ENCODE results near the gene CNIH3. TPM values are rescaled to one million over a fixed set of nuclear protein-coding genes. Genes with fewer than 3 reads are reported as not detected.

The CNIH3 gene
- total RNA-seq, 4 donors from 2014 or later, result 0.68 to 1.1 TPM; not detected in 2

DNA sequence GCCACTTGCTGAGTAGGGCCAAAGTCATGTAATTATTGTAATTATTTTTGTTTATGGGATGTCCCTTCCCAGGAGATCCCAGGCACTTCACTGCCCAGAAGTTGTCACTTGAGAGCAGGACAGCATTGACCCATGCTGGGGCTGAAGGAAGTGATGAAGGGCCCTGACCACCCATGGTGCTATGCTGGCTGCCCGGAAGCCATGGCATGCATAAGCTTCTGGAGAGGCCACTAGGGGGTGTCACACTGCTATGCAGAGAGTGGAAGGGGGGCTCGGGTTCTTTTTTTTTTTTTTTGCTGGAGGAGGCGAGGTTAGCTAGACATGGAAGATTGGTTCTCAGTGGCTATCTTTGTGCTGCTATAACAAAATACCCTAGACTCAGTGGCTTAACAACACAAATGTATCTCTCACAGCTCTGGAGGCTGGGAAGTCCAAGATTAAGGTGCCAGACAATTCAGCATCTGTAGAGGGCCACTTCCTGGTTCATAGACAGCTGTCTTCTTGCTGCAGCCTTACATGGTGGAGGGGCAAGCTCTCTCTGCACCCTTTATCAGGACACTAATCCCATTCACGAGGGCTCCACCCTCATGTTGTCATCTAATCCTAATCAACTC, 84.9 kb downstream of the CNIH3 start:
- no peaks in the 10 kb centered on the region for H3K36me3 ChIP-seq
- no peaks in the 10 kb centered on the region for H3K9me3 ChIP-seq
- in situ Hi-C loops (cut with MboI; ENCODE audit: low pct_ligation_motif_present in 1 of 4, low pct_unique_long_range_greater_than_20kb in 1 of 4, low sequenced_read_pairs in 3 of 4) (loop anchor here in 1 of 4 donors (25.0 kb wide), 1 partner anchor 111 kb away; no protein-coding TSS in a partner anchor), intact Hi-C loops (cut with DNase I; ENCODE audit: low total_unique reads) (no loop called here)
- no peaks in the 10 kb centered on the region for H3K4me1 ChIP-seq
- WGBS, 2 donors (ENCODE audit: low coverage in 1 of 2), result 78 to 100% methylated on average over 1 to 4 of the region's 4 CpGs
- no peak for DNase-seq
- TF ChIP-seq, protein P1, sequence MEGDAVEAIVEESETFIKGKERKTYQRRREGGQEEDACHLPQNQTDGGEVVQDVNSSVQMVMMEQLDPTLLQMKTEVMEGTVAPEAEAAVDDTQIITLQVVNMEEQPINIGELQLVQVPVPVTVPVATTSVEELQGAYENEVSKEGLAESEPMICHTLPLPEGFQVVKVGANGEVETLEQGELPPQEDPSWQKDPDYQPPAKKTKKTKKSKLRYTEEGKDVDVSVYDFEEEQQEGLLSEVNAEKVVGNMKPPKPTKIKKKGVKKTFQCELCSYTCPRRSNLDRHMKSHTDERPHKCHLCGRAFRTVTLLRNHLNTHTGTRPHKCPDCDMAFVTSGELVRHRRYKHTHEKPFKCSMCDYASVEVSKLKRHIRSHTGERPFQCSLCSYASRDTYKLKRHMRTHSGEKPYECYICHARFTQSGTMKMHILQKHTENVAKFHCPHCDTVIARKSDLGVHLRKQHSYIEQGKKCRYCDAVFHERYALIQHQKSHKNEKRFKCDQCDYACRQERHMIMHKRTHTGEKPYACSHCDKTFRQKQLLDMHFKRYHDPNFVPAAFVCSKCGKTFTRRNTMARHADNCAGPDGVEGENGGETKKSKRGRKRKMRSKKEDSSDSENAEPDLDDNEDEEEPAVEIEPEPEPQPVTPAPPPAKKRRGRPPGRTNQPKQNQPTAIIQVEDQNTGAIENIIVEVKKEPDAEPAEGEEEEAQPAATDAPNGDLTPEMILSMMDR (IDR thresholded peaks at IDR 0.05), result no peak
- TF ChIP-seq POLR2AphosphoS5 (IDR thresholded peaks at IDR 0.05) (no peak), EP300 (IDR thresholded peaks at IDR 0.05; ENCODE audit: low read depth) (no peak), POLR2A (IDR thresholded peaks at IDR 0.05) (no peak)
- no peak overlapping the region for H3K27ac ChIP-seq
- H3K4me3 ChIP-seq, result no peak overlapping the region
- no peaks in the 10 kb centered on the region for H3K27me3 ChIP-seq

DNA sequence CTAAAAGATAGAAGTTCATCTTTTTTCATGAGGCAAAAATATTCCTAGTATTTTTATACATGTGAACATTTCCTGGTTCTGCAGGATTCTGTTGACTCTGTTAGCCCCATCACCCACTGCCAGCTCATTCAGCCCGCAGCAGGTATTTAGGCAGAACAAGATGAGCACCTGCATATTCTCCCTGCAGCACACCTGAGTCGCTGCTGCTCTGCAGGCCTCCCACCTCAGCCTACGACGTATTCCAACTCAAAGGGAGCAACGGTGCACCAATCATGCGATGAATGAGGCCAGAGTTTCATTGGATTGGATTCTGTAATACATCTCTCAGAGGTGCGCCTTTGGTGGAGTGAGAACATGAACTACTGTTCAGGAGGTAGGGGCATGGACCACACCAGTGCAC, 87.6 kb downstream of the CNIH3 start:
- no peak overlapping the region for H3K27ac ChIP-seq
- H3K9me3 ChIP-seq, result no peaks in the 10 kb centered on the region
- no peaks in the 10 kb centered on the region for H3K4me1 ChIP-seq
- no peak for DNase-seq
- in situ Hi-C loops (cut with MboI; ENCODE audit: low pct_ligation_motif_present in 1 of 4, low pct_unique_long_range_greater_than_20kb in 1 of 4, low sequenced_read_pairs in 3 of 4), result loop anchor here in 1 of 4 donors (25.0 kb wide), 1 partner anchor 109 kb away; no protein-coding TSS in a partner anchor
- no peaks in the 10 kb centered on the region for H3K36me3 ChIP-seq
- no peak overlapping the region for H3K4me3 ChIP-seq
- WGBS, 2 donors (ENCODE audit: low coverage in 1 of 2), result 83 to 91% methylated on average over 1 to 7 of the region's 7 CpGs
- no peaks in the 10 kb centered on the region for H3K27me3 ChIP-seq
- intact Hi-C loops (cut with DNase I; ENCODE audit: low total_unique reads), result no loop called here
- TF ChIP-seq, protein P1 (IDR thresholded peaks at IDR 0.05), result no peak

DNA sequence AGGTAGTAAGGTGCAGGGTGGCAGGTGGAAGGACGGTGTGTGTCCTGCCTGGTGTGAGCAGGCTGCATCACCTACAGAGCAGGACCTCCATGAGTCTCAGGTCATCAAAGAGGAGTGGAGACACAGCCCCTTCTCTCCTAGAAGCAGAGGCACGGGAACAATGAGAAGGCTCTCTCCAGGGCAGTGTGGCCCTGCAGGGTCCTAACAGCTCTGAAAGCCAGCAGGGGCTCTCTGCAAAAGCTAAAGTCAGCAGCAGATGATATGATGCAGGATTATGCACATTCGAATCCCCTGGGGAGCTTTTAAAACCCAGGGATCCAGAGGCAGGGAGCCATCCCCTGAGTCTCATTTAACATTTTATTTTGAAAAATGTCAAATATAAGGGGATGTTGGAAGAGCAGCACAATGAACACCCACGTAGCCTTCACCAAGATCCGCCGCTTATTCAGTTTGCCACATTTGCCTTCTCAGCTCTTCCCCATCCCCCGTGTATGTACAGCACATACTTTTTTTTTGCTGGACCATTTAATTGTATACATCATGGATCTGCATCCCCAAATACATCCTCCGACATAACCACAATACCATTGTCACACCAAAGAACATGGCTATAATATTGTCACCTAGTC, 88.1 kb downstream of the CNIH3 start:
- no peak overlapping the region for H3K27ac ChIP-seq
- H3K4me3 ChIP-seq, result no peak overlapping the region
- H3K4me1 ChIP-seq, result no peaks in the 10 kb centered on the region
- WGBS, 2 donors (ENCODE audit: low coverage in 1 of 2), result 70 to 81% methylated on average over 3 to 8 of the region's 8 CpGs
- H3K27me3 ChIP-seq, result no peaks in the 10 kb centered on the region
- DNase-seq, result no peak
- intact Hi-C loops (cut with DNase I; ENCODE audit: low total_unique reads) (no loop called here), in situ Hi-C loops (cut with MboI; ENCODE audit: low pct_ligation_motif_present in 1 of 4, low pct_unique_long_range_greater_than_20kb in 1 of 4, low sequenced_read_pairs in 3 of 4) (loop anchor here in 1 of 4 donors (25.0 kb wide), 1 partner anchor 108 kb away; no protein-coding TSS in a partner anchor)
- no peaks in the 10 kb centered on the region for H3K9me3 ChIP-seq
- H3K36me3 ChIP-seq, result no peaks in the 10 kb centered on the region
- TF ChIP-seq, protein P1 (IDR thresholded peaks at IDR 0.05), result no peak
- no peak for TF ChIP-seq POLR2A (IDR thresholded peaks at IDR 0.05)
- no peak for TF ChIP-seq POLR2AphosphoS5 (IDR thresholded peaks at IDR 0.05)
- TF ChIP-seq EP300 (IDR thresholded peaks at IDR 0.05; ENCODE audit: low read depth), result no peak

DNA sequence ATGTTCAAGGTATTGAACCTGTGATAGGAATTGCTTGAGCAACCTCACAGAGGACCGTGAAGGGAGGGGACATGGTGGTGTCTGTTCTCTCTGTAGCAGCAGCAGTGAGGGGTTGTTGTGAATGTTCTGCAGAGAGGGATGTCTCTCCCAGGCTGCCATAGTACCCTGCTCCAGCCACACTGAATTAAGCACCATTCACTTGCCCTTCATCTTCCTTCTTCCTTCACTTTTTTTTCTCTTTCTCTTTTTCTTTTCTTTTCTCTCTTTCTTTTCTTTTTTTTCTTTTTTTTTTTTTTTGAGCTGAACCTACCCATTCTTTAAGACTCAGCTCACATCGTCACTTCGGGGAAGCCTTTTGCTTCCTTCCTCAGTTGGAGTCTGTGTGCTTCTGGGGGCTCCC, 89.5 kb downstream of the CNIH3 start:
- in situ Hi-C loops (cut with MboI; ENCODE audit: low pct_ligation_motif_present in 1 of 4, low pct_unique_long_range_greater_than_20kb in 1 of 4, low sequenced_read_pairs in 3 of 4), result loop anchor here in 1 of 4 donors (25.0 kb wide), 1 partner anchor 107 kb away; no protein-coding TSS in a partner anchor
- 51 to 53% methylated on average over 2 to 3 of the region's 3 CpGs for WGBS, 2 donors (ENCODE audit: low coverage in 1 of 2)
- Histone ChIP-seq H3K4me1 (no peaks in the 10 kb centered on the region), H3K9me3 (no peaks in the 10 kb centered on the region), H3K27ac (no peak overlapping the region), H3K4me3 (no peak overlapping the region), H3K27me3 (no peaks in the 10 kb centered on the region), H3K36me3 (no peaks in the 10 kb centered on the region)
- intact Hi-C loops (cut with DNase I; ENCODE audit: low total_unique reads), result no loop called here
- no peak for TF ChIP-seq EP300 (IDR thresholded peaks at IDR 0.05; ENCODE audit: low read depth)
- TF ChIP-seq, protein P1 (IDR thresholded peaks at IDR 0.05), result no peak
- no peak for TF ChIP-seq POLR2A (IDR thresholded peaks at IDR 0.05)
- no peak for TF ChIP-seq POLR2AphosphoS5 (IDR thresholded peaks at IDR 0.05)
- no peak for DNase-seq
